ENCODE measurements around the gene DSTN.

The DSTN gene

GRCh38 chr20:17580895-17581294, 11.0 kb downstream of the DSTN start:
- no peak for DNase-seq (ENCODE audit: low spot score)

GRCh38 chr20:17583126-17583525, 13.3 kb downstream of the DSTN start:
- DNase-seq (ENCODE audit: low spot score), result no peak

GRCh38 chr20:17584689-17585088, 14.8 kb downstream of the DSTN start:
- DNase-seq (ENCODE audit: low spot score), result no peak

- DNase-seq (ENCODE audit: low spot score), result no peak
These were observed 16.4 kb downstream of the DSTN start for GRCh38 chr20:17586250-17586649.

- DNase-seq (ENCODE audit: low spot score), result no peak
These were observed 17.3 kb downstream of the DSTN start for GRCh38 chr20:17587148-17587547.

GRCh38 chr20:17587824-17588223, 17.9 kb downstream of the DSTN start:
- DNase-seq (ENCODE audit: low spot score), result no peak

- peak; percentile 22 for DNase-seq (ENCODE audit: low spot score)
These were observed 19.4 kb downstream of the DSTN start for GRCh38 chr20:17589161-17589834.

- DNase-seq (ENCODE audit: low spot score), result no peak
These were observed 20.4 kb downstream of the DSTN start for GRCh38 chr20:17590245-17590644.

- no peak for DNase-seq (ENCODE audit: low spot score)
These were observed 24.0 kb downstream of the DSTN start for GRCh38 chr20:17593902-17594301.

GRCh38 chr20:17594443-17594842, 24.6 kb downstream of the DSTN start:
- peak; percentile 36 for DNase-seq (ENCODE audit: low spot score)

GRCh38 chr20:17595856-17596255, 26.0 kb downstream of the DSTN start:
- no peak for DNase-seq (ENCODE audit: low spot score)

- no peak for DNase-seq (ENCODE audit: low spot score)
These were observed 28.2 kb downstream of the DSTN start for GRCh38 chr20:17598013-17598550.

- DNase-seq (ENCODE audit: low spot score), result no peak
These were observed 32.1 kb downstream of the DSTN start for GRCh38 chr20:17601957-17602356.

GRCh38 chr20:17602493-17602892, 32.6 kb downstream of the DSTN start:
- no peak for DNase-seq (ENCODE audit: low spot score)

- DNase-seq (ENCODE audit: low spot score), result no peak
These were observed 35.3 kb downstream of the DSTN start for GRCh38 chr20:17605131-17605660.

GRCh38 chr20:17606001-17606400, 36.1 kb downstream of the DSTN start:
- DNase-seq (ENCODE audit: low spot score), result no peak

GRCh38 chr20:17608701-17609497, 39.0 kb downstream of the DSTN start:
- DNase-seq (ENCODE audit: low spot score), result no peak

GRCh38 chr20:17609811-17610377, 40.0 kb downstream of the DSTN start:
- no peak for DNase-seq (ENCODE audit: low spot score)

- DNase-seq (ENCODE audit: low spot score), result peak; percentile 11
These were observed 40.9 kb downstream of the DSTN start for GRCh38 chr20:17610566-17611289.

GRCh38 chr20:17611290-17611539, 41.3 kb downstream of the DSTN start:
- DNase-seq (ENCODE audit: low spot score), result no peak

- DNase-seq (ENCODE audit: low spot score), result peak; percentile 39
These were observed 41.8 kb downstream of the DSTN start for GRCh38 chr20:17611540-17612286.
